Ovary (tissue), 9 donors: ENCODE results near the gene CD180. TPM values are rescaled to one million over a fixed set of nuclear protein-coding genes. Genes with fewer than 3 reads are reported as not detected.

Experiments
- DNase-seq, 5 donors: peaks; one replicate each; pipeline ENCODE4 v3.0.0-alpha.2; 2019 to 2020
- H3K27ac ChIP-seq, 2 donors: fragments of 200-600 bp; one replicate each; pipeline versions ENCODE4 v1.5.1 to v1.8.0; 2019 to 2022
- H3K27me3 ChIP-seq: fragments of 200-600 bp; one replicate; pipeline ENCODE4 v1.8.0; 2022
- H3K36me3 ChIP-seq: fragments of 200-600 bp; sonication (generic); one replicate; pipeline ENCODE4 v1.5.1; 2019
- H3K4me1 ChIP-seq: one replicate; pipeline ENCODE4 v1.8.1; 2013; ENCODE audit warnings: mild to moderate bottlenecking, moderate library complexity; ENCODE audit not compliant: insufficient read depth
- H3K4me3 ChIP-seq: fragments of 200-600 bp; sonication (generic); one replicate; pipeline ENCODE4 v1.5.1; 2017
- H3K9me3 ChIP-seq, 2 donors: fragments of 200-600 bp in 1 of 2; sonication (generic) in 1 of 2; one replicate each; pipeline versions ENCODE4 v1.5.1 to v1.8.1; 2013 to 2019; ENCODE audit warnings: mild to moderate bottlenecking in 1 of 2, moderate library complexity in 1 of 2
- EP300 ChIP-seq: sonication (generic); formaldehyde crosslinking; IDR thresholded peaks from one replicate; pipeline ENCODE4 v1.6.1; 2017; ENCODE audit warnings: antibody characterized with exemption
- POLR2A ChIP-seq: fragments of 450-650 bp; IDR thresholded peaks from one replicate; pipeline ENCODE4 v1.6.1; 2017; ENCODE audit warnings: antibody characterized with exemption, mild to moderate bottlenecking, moderate library complexity
- WGBS, 3 donors: extraction: QIAGEN DNeasy Blood & Tissue Kit in 1 of 3; methylation state at CpG; one replicate each; pipeline versions ENCODE4 v1.1.5 to v1.1.7; 2013 to 2017; 5-methylcytosine and 5-hydroxymethylcytosine counted together
- intact Hi-C, 4 donors: fragments of 100-400 bp; cut with DNase I; formaldehyde crosslinking; loops; one replicate each; pipeline versions ENCODE4 v1.11.0 to v1.15.1; 2022 to 2023
- polyA plus RNA-seq, 2 donors: library from polyadenylated mRNA; stranded (reverse); fragments of 200-250 nt in 1 of 2; fragments of 350-450 nt in 1 of 2; fragmentation: Illumina TruSeq in 1 of 2; extraction: RNeasy Lipid Tissue Mini Kit (QIAGEN cat#74804) in 1 of 2; gene quantifications; one replicate each; pipeline ENCODE4 v1.2.3, GENCODE V29; 2013 to 2014
- total RNA-seq, 7 donors: library from RNA; depleted of rRNA in 2 of 7; stranded (reverse); fragments of >200 nt in 2 of 7; fragmentation: NEBNext Ultra II Directional in 3 of 7; extraction: Animal tissue kit (Norgen Biotek cat#: 25700) in 3 of 7; gene quantifications; one replicate each; pipeline versions ENCODE4 v1.1.0 to v1.2.4, GENCODE V29; 2016 to 2023
- TF ChIP-seq, protein P1 (sequence below), 3 donors: fragments of 450-650 bp in 2 of 3; fragments of 200-600 bp in 1 of 3; IDR thresholded peaks; one replicate each; pipeline versions ENCODE4 v1.5.1 to v1.8.0; 2016 to 2022; ENCODE audit warnings: antibody characterized with exemption in 3 of 3, mild to moderate bottlenecking in 1 of 3
- donor health status: DM: no; HTN: no; CAD: no; lungs with moderate emphysema.
- donor health status: DM: no; HTN: no; CAD: no.
- donor health status: Bipolar disorder and iron deficiency.
- donor health status: DM: yes; HTN: yes; CAD: no.
- donor health status: DM: no; HTN: no; CAD: no.
- donor health status: DM: yes; HTN: yes; CAD: no.

Gene CD180
- total and polyA plus RNA-seq, 9 donors: 0.15 to 2.9 (median 0.30) TPM

DNA sequence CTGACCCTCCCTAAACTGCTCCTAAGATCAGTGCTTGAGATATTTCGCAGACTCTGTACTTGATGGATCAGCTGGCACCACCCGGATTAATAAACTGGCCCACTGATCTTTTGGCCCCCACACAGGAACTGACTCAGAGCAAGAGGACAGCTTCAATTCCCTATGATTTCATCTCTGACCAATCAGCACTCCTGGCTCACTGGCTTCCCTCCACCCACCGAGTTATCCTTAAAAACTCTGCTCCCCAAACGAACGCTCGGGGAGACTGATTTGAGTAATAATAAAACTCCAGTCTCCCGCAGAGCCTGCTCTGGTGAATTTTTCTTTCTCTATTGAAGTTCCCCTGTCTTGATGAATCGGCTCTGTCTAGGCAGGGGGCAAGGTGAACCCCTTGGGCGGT, 36.5 kb upstream of the CD180 start:
- Histone ChIP-seq H3K27me3 (no peaks in the 10 kb centered on the region), H3K9me3 (no peaks in the 10 kb centered on the region), H3K4me3 (no peak overlapping the region), H3K27ac (no peak overlapping the region), H3K36me3 (no peaks in the 10 kb centered on the region), H3K4me1 (peaks cover 2% of the 10 kb centered on the region)
- intact Hi-C loops: no loop called here
- DNase-seq: no peak
- no peak for TF ChIP-seq EP300
- WGBS, 3 donors: 89 to 93% (median 92%) methylated on average over 9 of the region's 9 CpGs

DNA sequence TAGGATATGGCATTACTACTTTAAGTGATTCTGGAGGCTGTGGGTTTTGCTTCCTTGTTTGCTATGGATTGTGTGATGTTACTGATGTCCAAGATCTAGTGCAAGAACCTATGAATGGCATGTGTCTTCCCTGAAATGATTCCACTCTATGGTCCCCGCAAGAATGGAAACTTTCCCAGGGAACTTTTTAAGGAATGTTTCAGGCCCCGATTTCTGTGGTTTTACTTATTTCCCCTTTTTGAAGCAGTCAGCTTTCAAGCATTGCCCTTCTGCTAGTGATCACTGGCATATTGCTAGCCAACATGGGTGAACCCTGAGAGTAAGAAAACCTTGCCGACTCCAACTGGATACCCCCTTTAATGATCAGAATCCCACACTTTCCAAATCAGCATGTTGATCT, 26.6 kb upstream of the CD180 start:
- no peak for DNase-seq
- intact Hi-C loops: no loop called here
- WGBS, 3 donors: 88 to 97% (median 92%) methylated on average over 3 of the region's 3 CpGs

GRCh38 chr5:67222243-67223025, 25.8 kb upstream of the CD180 start:
- Histone ChIP-seq H3K4me1 (no peaks in the 10 kb centered on the region), H3K36me3 (no peaks in the 10 kb centered on the region), H3K9me3 (no peaks in the 10 kb centered on the region), H3K27ac (no peak overlapping the region), H3K27me3 (no peaks in the 10 kb centered on the region), H3K4me3 (no peak overlapping the region)
- no peak for DNase-seq
- 83 to 89% (median 84%) methylated on average over 5 of the region's 5 CpGs for WGBS, 3 donors
- TF ChIP-seq EP300 (no peak), POLR2A (no peak)
- TF ChIP-seq, protein P1, sequence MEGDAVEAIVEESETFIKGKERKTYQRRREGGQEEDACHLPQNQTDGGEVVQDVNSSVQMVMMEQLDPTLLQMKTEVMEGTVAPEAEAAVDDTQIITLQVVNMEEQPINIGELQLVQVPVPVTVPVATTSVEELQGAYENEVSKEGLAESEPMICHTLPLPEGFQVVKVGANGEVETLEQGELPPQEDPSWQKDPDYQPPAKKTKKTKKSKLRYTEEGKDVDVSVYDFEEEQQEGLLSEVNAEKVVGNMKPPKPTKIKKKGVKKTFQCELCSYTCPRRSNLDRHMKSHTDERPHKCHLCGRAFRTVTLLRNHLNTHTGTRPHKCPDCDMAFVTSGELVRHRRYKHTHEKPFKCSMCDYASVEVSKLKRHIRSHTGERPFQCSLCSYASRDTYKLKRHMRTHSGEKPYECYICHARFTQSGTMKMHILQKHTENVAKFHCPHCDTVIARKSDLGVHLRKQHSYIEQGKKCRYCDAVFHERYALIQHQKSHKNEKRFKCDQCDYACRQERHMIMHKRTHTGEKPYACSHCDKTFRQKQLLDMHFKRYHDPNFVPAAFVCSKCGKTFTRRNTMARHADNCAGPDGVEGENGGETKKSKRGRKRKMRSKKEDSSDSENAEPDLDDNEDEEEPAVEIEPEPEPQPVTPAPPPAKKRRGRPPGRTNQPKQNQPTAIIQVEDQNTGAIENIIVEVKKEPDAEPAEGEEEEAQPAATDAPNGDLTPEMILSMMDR (IDR thresholded peaks at IDR 0.05): no peak
- intact Hi-C loops: no loop called here

More for the DNA sequence above, 26.6 kb upstream of the CD180 start:
- no peak for TF ChIP-seq EP300
- TF ChIP-seq POLR2A: no peak
- TF ChIP-seq, protein P1 (IDR thresholded peaks at IDR 0.05): no peak
- Histone ChIP-seq H3K27ac (no peak overlapping the region), H3K4me1 (no peaks in the 10 kb centered on the region), H3K36me3 (no peaks in the 10 kb centered on the region), H3K4me3 (no peak overlapping the region), H3K9me3 (no peaks in the 10 kb centered on the region), H3K27me3 (no peaks in the 10 kb centered on the region)

DNA sequence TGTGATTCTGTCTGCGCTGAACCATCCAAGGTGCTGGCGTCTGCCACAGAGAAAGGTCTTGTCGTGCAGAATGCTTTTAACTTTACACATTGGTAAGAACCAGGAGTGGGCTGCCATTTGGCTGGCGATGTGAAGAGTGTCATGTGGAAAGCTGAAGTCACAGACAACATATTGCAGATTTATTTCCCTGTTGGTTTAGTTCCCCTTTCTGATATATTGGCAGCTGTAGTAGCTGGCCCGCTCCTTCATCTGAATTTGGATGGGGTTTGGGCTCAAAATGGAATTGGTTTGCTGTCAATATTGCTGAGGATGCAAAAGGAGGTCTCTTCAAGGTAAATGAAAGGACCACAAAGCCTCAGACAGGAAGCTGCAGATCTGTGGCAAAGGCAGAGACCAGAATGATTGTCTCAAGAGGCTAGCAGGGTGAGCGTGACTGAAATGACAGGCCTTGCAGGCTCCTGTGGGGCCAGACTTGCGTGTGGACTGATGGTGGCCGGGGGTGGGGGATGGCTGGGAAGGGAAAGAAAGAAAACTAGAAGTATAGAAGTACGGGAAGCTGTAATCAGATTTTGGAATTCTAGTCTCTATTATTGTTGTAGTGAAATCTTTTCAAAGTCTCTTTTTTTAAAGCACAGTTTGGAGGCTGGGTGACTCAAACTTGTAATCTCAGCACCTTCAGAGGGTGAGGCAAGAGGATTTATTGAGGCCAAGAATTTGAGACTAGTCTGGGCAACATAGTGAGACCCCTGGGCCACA, 25.1 kb upstream of the CD180 start:
- WGBS, 3 donors: 93 to 94% (median 94%) methylated on average over 9 of the region's 9 CpGs
- no peaks in the 10 kb centered on the region for H3K27me3 ChIP-seq
- H3K4me1 ChIP-seq: no peaks in the 10 kb centered on the region
- no peaks in the 10 kb centered on the region for H3K9me3 ChIP-seq
- intact Hi-C loops: no loop called here
- no peak overlapping the region for H3K4me3 ChIP-seq
- DNase-seq: no peak
- no peak for TF ChIP-seq POLR2A
- no peak for TF ChIP-seq EP300
- TF ChIP-seq, protein P1 (IDR thresholded peaks at IDR 0.05): no peak
- no peaks in the 10 kb centered on the region for H3K36me3 ChIP-seq
- no peak overlapping the region for H3K27ac ChIP-seq

DNA sequence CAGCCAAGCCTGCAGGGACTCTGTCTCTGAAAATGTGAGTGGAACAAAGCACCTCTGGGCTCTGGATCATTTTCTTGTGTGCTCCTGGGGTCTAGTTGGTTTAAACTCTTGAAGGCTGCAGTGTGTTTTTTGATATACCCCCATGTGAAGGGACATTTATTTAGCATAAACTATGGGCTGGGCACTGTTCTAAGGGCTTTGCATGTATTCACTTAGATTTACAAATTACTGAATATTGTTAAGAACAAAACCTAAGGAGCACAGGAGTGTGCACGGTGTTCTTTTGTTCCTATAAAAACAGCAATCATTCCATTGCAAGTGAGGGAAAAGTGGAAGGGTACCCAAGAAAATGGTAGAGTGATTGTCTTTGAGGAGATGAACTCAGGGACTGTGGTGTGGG, 20.0 kb upstream of the CD180 start:
- 96 to 98% (median 97%) methylated on average over 1 of the region's 1 CpG for WGBS, 3 donors
- TF ChIP-seq POLR2A: no peak
- intact Hi-C loops: loop anchor here in 1 of 4 donors (10.0 kb wide), 1 partner anchor 52 kb away; no protein-coding TSS in a partner anchor

More for the DNA sequence above, 20.0 kb upstream of the CD180 start:
- H3K4me1 ChIP-seq: peaks cover 4% of the 10 kb centered on the region
- H3K9me3 ChIP-seq: no peaks in the 10 kb centered on the region
- no peak overlapping the region for H3K4me3 ChIP-seq
- H3K36me3 ChIP-seq: no peaks in the 10 kb centered on the region
- DNase-seq: no peak
- H3K27me3 ChIP-seq: no peaks in the 10 kb centered on the region
- no peak overlapping the region for H3K27ac ChIP-seq
